Heart left ventricle (tissue), 13 donors: Measurements from ENCODE around the gene C5orf47.

Experiments used
- CTCF ChIP-seq, 12 donors: fragments of 200-600 bp; sonication (generic) in 4 of 12; IDR thresholded peaks; one replicate each; pipeline versions ENCODE4 v1.5.0 to v1.8.0; 2018 to 2022; ENCODE audit warnings: antibody characterized with exemption in 12 of 12, mild to moderate bottlenecking in 5 of 12
- POLR2A ChIP-seq, 2 donors: fragments of 450-650 bp; IDR thresholded peaks; one replicate each; pipeline ENCODE4 v1.6.1; 2017; ENCODE audit warnings: antibody characterized with exemption in 2 of 2, mild to moderate bottlenecking in 2 of 2, moderate library complexity in 2 of 2
- donor health status: ischemic (EF 13 %, LVEDD 7.1; RV severe dilation, severe dysfunction).
- donor health status: DM: no; HTN: yes; CAD: no.
- donor health status: DM: no; HTN: no; CAD: no.
- donor health status: ischemic (EF 25% LVEDD 6.9; RV normal size, moderate dysfunction).
- donor health status: ischemic (EF 25% LVEDD 5.7; RV mildly dilated, moderate dysfunction).
- donor health status: ischemic (EF 35%, LVEDD 5.7; RV mildly dilated, moderate dysfunction).
- donor health status: nonischemic (EF 11% LVEDD 7.7; RV severe dilation, severe dysfunction).
- donor health status: DM: yes; HTN: yes; CAD: no.
- donor health status: PGD.
- donor health status: ischemic (EF 29% LVEDD 5.4; RV normal size, mild dysfunction).
- donor health status: nonischemic (EF 23%, LVEDD 6.1; RV moderate dilation, normal function).

GRCh38 chr5:173984218-173984617, 4.8 kb upstream of the C5orf47 start:
- TF ChIP-seq CTCF (IDR thresholded peaks at IDR 0.05) (peak; percentile 7 to 53 (median 41)), POLR2A (IDR thresholded peaks at IDR 0.05) (no peak)
